ENCODE data around the gene AHDC1.

DNA sequence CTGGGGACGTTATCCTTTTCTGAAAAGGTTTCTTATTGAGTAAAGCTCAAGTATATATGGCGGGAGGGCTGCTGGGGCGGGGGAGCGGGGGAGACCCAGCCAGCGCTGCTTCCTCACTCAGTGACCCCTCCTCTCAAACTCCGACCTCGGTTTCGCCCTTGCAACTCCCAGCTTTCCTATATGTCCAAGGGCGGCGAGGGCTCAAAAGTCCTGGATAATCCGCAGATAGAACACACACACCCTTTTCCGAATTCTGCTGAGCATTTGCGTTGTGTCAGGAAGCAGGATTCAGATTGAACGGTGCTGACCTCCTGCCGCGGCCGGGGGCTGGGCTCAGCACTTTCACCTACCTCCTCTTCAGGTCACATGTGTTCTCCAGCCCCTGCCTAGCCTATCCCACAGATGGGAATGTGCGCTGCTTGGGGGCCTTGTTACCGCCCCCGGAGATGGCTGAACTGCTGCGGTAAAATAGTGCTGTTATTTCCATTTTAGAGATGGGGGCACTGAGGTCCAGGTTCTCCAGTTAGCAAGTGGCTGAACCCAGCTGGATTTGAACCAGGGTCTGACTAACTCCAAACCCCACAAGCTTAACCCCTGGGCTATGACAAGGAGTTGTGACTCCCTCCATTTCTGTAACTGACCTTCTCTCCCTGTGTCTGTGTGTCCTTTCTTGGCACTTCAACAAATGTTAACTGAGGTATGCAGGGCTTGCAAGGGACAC is 795 bp upstream of the AHDC1 start:
- TF ChIP-seq, protein P1, sequence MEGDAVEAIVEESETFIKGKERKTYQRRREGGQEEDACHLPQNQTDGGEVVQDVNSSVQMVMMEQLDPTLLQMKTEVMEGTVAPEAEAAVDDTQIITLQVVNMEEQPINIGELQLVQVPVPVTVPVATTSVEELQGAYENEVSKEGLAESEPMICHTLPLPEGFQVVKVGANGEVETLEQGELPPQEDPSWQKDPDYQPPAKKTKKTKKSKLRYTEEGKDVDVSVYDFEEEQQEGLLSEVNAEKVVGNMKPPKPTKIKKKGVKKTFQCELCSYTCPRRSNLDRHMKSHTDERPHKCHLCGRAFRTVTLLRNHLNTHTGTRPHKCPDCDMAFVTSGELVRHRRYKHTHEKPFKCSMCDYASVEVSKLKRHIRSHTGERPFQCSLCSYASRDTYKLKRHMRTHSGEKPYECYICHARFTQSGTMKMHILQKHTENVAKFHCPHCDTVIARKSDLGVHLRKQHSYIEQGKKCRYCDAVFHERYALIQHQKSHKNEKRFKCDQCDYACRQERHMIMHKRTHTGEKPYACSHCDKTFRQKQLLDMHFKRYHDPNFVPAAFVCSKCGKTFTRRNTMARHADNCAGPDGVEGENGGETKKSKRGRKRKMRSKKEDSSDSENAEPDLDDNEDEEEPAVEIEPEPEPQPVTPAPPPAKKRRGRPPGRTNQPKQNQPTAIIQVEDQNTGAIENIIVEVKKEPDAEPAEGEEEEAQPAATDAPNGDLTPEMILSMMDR (IDR thresholded peaks at IDR 0.05): no peak
- no peak for TF ChIP-seq POLR2AphosphoS5 (IDR thresholded peaks at IDR 0.05)

Data from prostate gland (tissue), 2 donors.